Motor neuron (in vitro differentiated cells): Measurements from ENCODE around the gene MAST4. TPM values are rescaled to one million over a fixed set of nuclear protein-coding genes. Genes with fewer than 3 reads are reported as not detected.

ENCODE experiments used
- ATAC-seq, 8 experiments: fragments of 200-7000 bp; cut with Tn5 transposase; replicated peaks in 6 of 8; 2 replicates each; pipeline ENCODE4 v1.8.0; 2021; ENCODE audit warnings: mild to moderate bottlenecking in 8 of 8, moderate library complexity in 8 of 8
- H3K27ac ChIP-seq, 2 donors: fragments of 250-450 bp; sonication (Bioruptor Pico); 2 replicates each; pipeline ENCODE4 v1.9.0; 2021; ENCODE audit warnings: antibody characterized with exemption in 2 of 2, mild to moderate bottlenecking in 2 of 2, moderate library complexity in 1 of 2
- H3K4me1 ChIP-seq, 2 donors: fragments of 250-450 bp; sonication (Bioruptor Pico); replicated peaks in 1 of 2; 2 replicates each; pipeline ENCODE4 v1.6.1; 2021; ENCODE audit warnings: antibody characterized with exemption in 2 of 2, mild to moderate bottlenecking in 2 of 2, moderate library complexity in 1 of 2
- H3K4me3 ChIP-seq, 5 donors: fragments of 250-450 bp; sonication (Bioruptor Pico); 2 replicates each; pipeline ENCODE4 v1.9.0; 2021; ENCODE audit warnings: antibody characterized with exemption in 5 of 5, mild to moderate bottlenecking in 5 of 5, moderate library complexity in 4 of 5
- WGBS, 10 experiments: fragments of 450-650 bp; shearing (Covaris generic); methylation state at CpG; one replicate each; pipeline ENCODE4 v1.0.0; 2022; 5-methylcytosine and 5-hydroxymethylcytosine counted together
- in situ Hi-C, 9 experiments: fragments of 400-800 bp; cut with MboI; loops; one replicate each; pipeline ENCODE4 v1.15.0; 2021; ENCODE audit warnings: low sequenced_read_pairs in 9 of 9, low pct_unique_long_range_greater_than_20kb in 2 of 9; ENCODE audit not compliant: unreplicated experiment in 9 of 9
- total RNA-seq, 8 experiments: library from RNA; unstranded; fragments of 300-600 nt; gene quantifications; 2 replicates each; pipeline versions ENCODE4 v1.2.3 to v1.2.4, GENCODE V29; 2022

MAST4 gene
- total RNA-seq, 8 experiments from 2014 or later, result 4.3 to 26.1 (median 12.9) TPM

- Histone ChIP-seq H3K27ac (no peak overlapping the region), H3K4me3 (no peak overlapping the region), H3K4me1 (peaks cover 2 to 4% of the 10 kb centered on the region in 2 donors)
- no peak for ATAC-seq
- in situ Hi-C loops, result no loop called here
- 80 to 100% (median 100%) methylated on average over 1 to 2 of the region's 2 CpGs; no CpG with 5 or more reads in 3 of the 10 experiments for WGBS, 10 experiments
These were observed 128.4 kb downstream of the MAST4 start for GRCh38 chr5:66724349-66725139.

GRCh38 chr5:66727630-66728029 lies 131.4 kb downstream of the MAST4 start:
- H3K4me1 ChIP-seq, result peaks cover 9 to 15% of the 10 kb centered on the region in 2 donors
- WGBS, 10 experiments, result 33 to 100% (median 80%) methylated on average over 1 to 2 of the region's 2 CpGs; no CpG with 5 or more reads in 3 of the 10 experiments
- H3K27ac ChIP-seq, result no peak overlapping the region
- in situ Hi-C loops, result no loop called here
- no peak for ATAC-seq
- H3K4me3 ChIP-seq, result no peak overlapping the region

GRCh38 chr5:66728049-66728448 lies 131.9 kb downstream of the MAST4 start:
- in situ Hi-C loops, result no loop called here
- WGBS, 10 experiments, result 67 to 100% (median 100%) methylated on average over 1 of the region's 1 CpG; no CpG with 5 or more reads in 4 of the 10 experiments

GRCh38 chr5:66737096-66737495 lies 140.9 kb downstream of the MAST4 start:
- no peak for ATAC-seq
- Histone ChIP-seq H3K27ac (no peak overlapping the region), H3K4me3 (no peak overlapping the region), H3K4me1 (no peaks in the 10 kb centered on the region)
- in situ Hi-C loops, result no loop called here

More at GRCh38 chr5:66728049-66728448, 131.9 kb downstream of the MAST4 start:
- H3K27ac ChIP-seq, result no peak overlapping the region
- H3K4me3 ChIP-seq, result no peak overlapping the region
- ATAC-seq, result no peak
- H3K4me1 ChIP-seq, result peaks cover 9 to 15% of the 10 kb centered on the region in 2 donors

GRCh38 chr5:66738136-66738535 lies 141.9 kb downstream of the MAST4 start:
- no peaks in the 10 kb centered on the region for H3K4me1 ChIP-seq
- 83 to 100% (median 86%) methylated on average over 1 of the region's 1 CpG; no CpG with 5 or more reads in 7 of the 10 experiments for WGBS, 10 experiments
- H3K27ac ChIP-seq, result no peak overlapping the region
- in situ Hi-C loops, result no loop called here
- H3K4me3 ChIP-seq, result no peak overlapping the region
- ATAC-seq, result no peak

GRCh38 chr5:66739021-66739420 lies 142.8 kb downstream of the MAST4 start:
- no peak overlapping the region for H3K4me3 ChIP-seq
- no peak overlapping the region for H3K27ac ChIP-seq
- no peak for ATAC-seq
- WGBS, 10 experiments, result 80 to 98% (median 92%) methylated on average over 1 to 3 of the region's 3 CpGs
- no peaks in the 10 kb centered on the region for H3K4me1 ChIP-seq
- in situ Hi-C loops, result no loop called here

GRCh38 chr5:66739951-66740350 lies 143.8 kb downstream of the MAST4 start:
- Histone ChIP-seq H3K4me3 (no peak overlapping the region), H3K4me1 (no peaks in the 10 kb centered on the region), H3K27ac (no peak overlapping the region)
- whole genome bisulfite sequencing, 10 experiments, result 4 to 90% (median 67%) methylated on average over 1 to 3 of the region's 3 CpGs; no CpG with 5 or more reads in 1 of the 10 experiments
- peak in 2 of 8 experiments; percentile 90 to 94 for ATAC-seq
- in situ Hi-C loops, result no loop called here

GRCh38 chr5:66741394-66741793 lies 145.2 kb downstream of the MAST4 start:
- ATAC-seq, result no peak
- in situ Hi-C loops, result no loop called here
- Histone ChIP-seq H3K4me3 (no peak overlapping the region), H3K4me1 (no peaks in the 10 kb centered on the region), H3K27ac (no peak overlapping the region)
- WGBS, 10 experiments, result 67 to 100% (median 91%) methylated on average over 1 to 2 of the region's 2 CpGs; no CpG with 5 or more reads in 2 of the 10 experiments

GRCh38 chr5:66742083-66742895 lies 146.1 kb downstream of the MAST4 start:
- no peak overlapping the region for H3K27ac ChIP-seq
- in situ Hi-C loops, result no loop called here
- ATAC-seq, result peak in 1 of 8 experiments; percentile 47
- no peak overlapping the region for H3K4me3 ChIP-seq
- 25 to 100% (median 84%) methylated on average over 1 to 10 of the region's 15 CpGs for WGBS, 10 experiments
- no peaks in the 10 kb centered on the region for H3K4me1 ChIP-seq

- 72 to 95% (median 89%) methylated on average over 1 to 5 of the region's 5 CpGs for WGBS, 10 experiments
- in situ Hi-C loops, result no loop called here
- Histone ChIP-seq H3K4me3 (no peak overlapping the region), H3K27ac (no peak overlapping the region), H3K4me1 (no peaks in the 10 kb centered on the region)
- no peak for ATAC-seq
These were observed 146.7 kb downstream of the MAST4 start for GRCh38 chr5:66742896-66743247.

- in situ Hi-C loops, result no loop called here
- no peak overlapping the region for H3K4me3 ChIP-seq
- ATAC-seq, result no peak
- no peak overlapping the region for H3K27ac ChIP-seq
- no peaks in the 10 kb centered on the region for H3K4me1 ChIP-seq
- WGBS, 10 experiments, result 68 to 100% (median 96%) methylated on average over 1 to 4 of the region's 6 CpGs; no CpG with 5 or more reads in 4 of the 10 experiments
These were observed 147.2 kb downstream of the MAST4 start for GRCh38 chr5:66743344-66743743.

GRCh38 chr5:66744040-66744439 lies 147.8 kb downstream of the MAST4 start:
- ATAC-seq, result peak in 2 of 8 experiments; percentile 39 to 67
- WGBS, 10 experiments, result 38 to 80% (median 65%) methylated on average over 2 to 4 of the region's 4 CpGs; no CpG with 5 or more reads in 1 of the 10 experiments

GRCh38 chr5:66745297-66745696 lies 149.1 kb downstream of the MAST4 start:
- no peak for ATAC-seq
- WGBS, 10 experiments, result 75 to 100% (median 80%) methylated on average over 1 to 5 of the region's 5 CpGs; no CpG with 5 or more reads in 1 of the 10 experiments
- Histone ChIP-seq H3K27ac (no peak overlapping the region), H3K4me1 (no peaks in the 10 kb centered on the region), H3K4me3 (no peak overlapping the region)
- in situ Hi-C loops, result no loop called here

More at GRCh38 chr5:66744040-66744439, 147.8 kb downstream of the MAST4 start:
- H3K27ac ChIP-seq, result no peak overlapping the region
- H3K4me3 ChIP-seq, result no peak overlapping the region
- no peaks in the 10 kb centered on the region for H3K4me1 ChIP-seq
- in situ Hi-C loops, result no loop called here
